ENCODE measurements around the gene LIM2.

LIM2 gene

GRCh38 chr19:51389143-51389542 is 1.4 kb upstream of the LIM2 start:
- no peaks in the 10 kb centered on the region for H3K36me3 ChIP-seq (ENCODE audit: control insufficient read depth in 4 of 4, insufficient read depth in 4 of 4, low read length in 3 of 4)
- POLR2A ChIA-PET, result no interaction called here
- WGBS (ENCODE audit: insufficient coverage), result 96% methylated on average over 8 of the region's 14 CpGs
- H3K4me1 ChIP-seq (ENCODE audit: control extremely low read depth in 1 of 4, control insufficient read depth in 4 of 4, insufficient read depth in 4 of 4, low read length in 3 of 4), result peaks cover 0 to 17% (median 13%) of the 10 kb centered on the region in 4 experiments
- no peak for DNase-seq
- CTCF ChIA-PET, result interaction anchor here (0.9 to 1.6 kb wide), 3 partner anchors 10 to 49 kb away, joined by 3 to 5 read pairs (median 4); no protein-coding TSS in a partner anchor
- no peak overlapping the region for H3K4me3 ChIP-seq (ENCODE audit: control insufficient read depth in 1 of 7, extremely low read depth in 1 of 7, insufficient read depth in 4 of 7, low read depth in 2 of 7, low read length in 6 of 7)
- no peaks in the 10 kb centered on the region for H3K27me3 ChIP-seq (replicated peaks in 2 of 5; ENCODE audit: control insufficient read depth in 4 of 5, insufficient read depth in 5 of 5, low read length in 4 of 5)
- H3K27ac ChIP-seq (ENCODE audit: insufficient read depth in 1 of 2, low read depth in 1 of 2, low read length in 2 of 2, poor library complexity in 1 of 2, severe bottlenecking in 2 of 2), result no peak overlapping the region
- H3K9me3 ChIP-seq (ENCODE audit: control extremely low read depth in 1 of 5, control insufficient read depth in 4 of 5, insufficient read depth in 2 of 5, low read depth in 1 of 5, low read length in 4 of 5), result no peaks in the 10 kb centered on the region

GRCh38 chr19:51386882-51387520 is 773 bp downstream of the LIM2 start:
- no peaks in the 10 kb centered on the region for H3K9me3 ChIP-seq (ENCODE audit: control extremely low read depth in 1 of 5, control insufficient read depth in 4 of 5, insufficient read depth in 2 of 5, low read depth in 1 of 5, low read length in 4 of 5)
- CTCF ChIA-PET, result no interaction called here
- no peaks in the 10 kb centered on the region for H3K27me3 ChIP-seq (replicated peaks in 2 of 5; ENCODE audit: control insufficient read depth in 4 of 5, insufficient read depth in 5 of 5, low read length in 4 of 5)
- peaks cover 0 to 12% (median 7%) of the 10 kb centered on the region in 4 experiments for H3K4me1 ChIP-seq (ENCODE audit: control extremely low read depth in 1 of 4, control insufficient read depth in 4 of 4, insufficient read depth in 4 of 4, low read length in 3 of 4)
- DNase-seq, result no peak
- POLR2A ChIA-PET, result no interaction called here
- no peak overlapping the region for H3K27ac ChIP-seq (ENCODE audit: insufficient read depth in 1 of 2, low read depth in 1 of 2, low read length in 2 of 2, poor library complexity in 1 of 2, severe bottlenecking in 2 of 2)
- no peaks in the 10 kb centered on the region for H3K36me3 ChIP-seq (ENCODE audit: control insufficient read depth in 4 of 4, insufficient read depth in 4 of 4, low read length in 3 of 4)
- 97% methylated on average over 14 of the region's 14 CpGs for WGBS (ENCODE audit: insufficient coverage)
- H3K4me3 ChIP-seq (ENCODE audit: control insufficient read depth in 1 of 7, extremely low read depth in 1 of 7, insufficient read depth in 4 of 7, low read depth in 2 of 7, low read length in 6 of 7), result no peak overlapping the region

- H3K9me3 ChIP-seq (ENCODE audit: control extremely low read depth in 1 of 5, control insufficient read depth in 4 of 5, insufficient read depth in 2 of 5, low read depth in 1 of 5, low read length in 4 of 5), result peaks cover 0 to 4% (median 0%) of the 10 kb centered on the region in 5 experiments
- CTCF ChIA-PET, result no interaction called here
- 100% methylated on average over 4 of the region's 4 CpGs for WGBS (ENCODE audit: insufficient coverage)
- POLR2A ChIA-PET, result interaction anchor here (0.6 kb wide), 1 partner anchor 9 kb away, joined by 4 read pairs; the partner anchor contains the start of gene C19orf84
- no peak overlapping the region for H3K27ac ChIP-seq (ENCODE audit: insufficient read depth in 1 of 2, low read depth in 1 of 2, low read length in 2 of 2, poor library complexity in 1 of 2, severe bottlenecking in 2 of 2)
- H3K36me3 ChIP-seq (ENCODE audit: control insufficient read depth in 4 of 4, insufficient read depth in 4 of 4, low read length in 3 of 4), result no peaks in the 10 kb centered on the region
- peaks cover 0 to 6% (median 2%) of the 10 kb centered on the region in 4 experiments for H3K4me1 ChIP-seq (ENCODE audit: control extremely low read depth in 1 of 4, control insufficient read depth in 4 of 4, insufficient read depth in 4 of 4, low read length in 3 of 4)
- no peak overlapping the region for H3K4me3 ChIP-seq (ENCODE audit: control insufficient read depth in 1 of 7, extremely low read depth in 1 of 7, insufficient read depth in 4 of 7, low read depth in 2 of 7, low read length in 6 of 7)
- DNase-seq, result no peak
- no peaks in the 10 kb centered on the region for H3K27me3 ChIP-seq (replicated peaks in 2 of 5; ENCODE audit: control insufficient read depth in 4 of 5, insufficient read depth in 5 of 5, low read length in 4 of 5)
These were observed 5.8 kb downstream of the LIM2 start for GRCh38 chr19:51382004-51382403.

GRCh38 chr19:51380379-51380778 is 7.4 kb downstream of the LIM2 start:
- H3K4me1 ChIP-seq (ENCODE audit: control extremely low read depth in 1 of 4, control insufficient read depth in 4 of 4, insufficient read depth in 4 of 4, low read length in 3 of 4), result peaks cover 2 to 22% (median 17%) of the 10 kb centered on the region in 4 experiments
- WGBS (ENCODE audit: insufficient coverage), result 97% methylated on average over 5 of the region's 9 CpGs
- POLR2A ChIA-PET, result no interaction called here
- H3K4me3 ChIP-seq (ENCODE audit: control insufficient read depth in 1 of 7, extremely low read depth in 1 of 7, insufficient read depth in 4 of 7, low read depth in 2 of 7, low read length in 6 of 7), result no peak overlapping the region
- H3K36me3 ChIP-seq (ENCODE audit: control insufficient read depth in 4 of 4, insufficient read depth in 4 of 4, low read length in 3 of 4), result no peaks in the 10 kb centered on the region
- no peaks in the 10 kb centered on the region for H3K27me3 ChIP-seq (replicated peaks in 2 of 5; ENCODE audit: control insufficient read depth in 4 of 5, insufficient read depth in 5 of 5, low read length in 4 of 5)
- H3K27ac ChIP-seq (ENCODE audit: insufficient read depth in 1 of 2, low read depth in 1 of 2, low read length in 2 of 2, poor library complexity in 1 of 2, severe bottlenecking in 2 of 2), result no peak overlapping the region
- H3K9me3 ChIP-seq (ENCODE audit: control extremely low read depth in 1 of 5, control insufficient read depth in 4 of 5, insufficient read depth in 2 of 5, low read depth in 1 of 5, low read length in 4 of 5), result peaks cover 0 to 4% (median 0%) of the 10 kb centered on the region in 5 experiments
- no peak for DNase-seq
- CTCF ChIA-PET, result interaction anchor here (1.3 kb wide), 2 partner anchors 10 to 11 kb away, joined by 3 read pairs; partner anchors contain the start of genes C19orf84 and CLDND2

- peaks cover 5 to 49% (median 37%) of the 10 kb centered on the region in 4 experiments for H3K4me1 ChIP-seq (ENCODE audit: control extremely low read depth in 1 of 4, control insufficient read depth in 4 of 4, insufficient read depth in 4 of 4, low read length in 3 of 4)
- no peak overlapping the region for H3K4me3 ChIP-seq (ENCODE audit: control insufficient read depth in 1 of 7, extremely low read depth in 1 of 7, insufficient read depth in 4 of 7, low read depth in 2 of 7, low read length in 6 of 7)
- ChIA-PET POLR2A (no interaction called here), CTCF (interaction anchor here (0.5 to 1.1 kb wide), 3 partner anchors 11 to 61 kb away, joined by 3 to 4 read pairs (median 3); no protein-coding TSS in a partner anchor)
- H3K9me3 ChIP-seq (ENCODE audit: control extremely low read depth in 1 of 5, control insufficient read depth in 4 of 5, insufficient read depth in 2 of 5, low read depth in 1 of 5, low read length in 4 of 5), result peaks cover 0 to 4% (median 0%) of the 10 kb centered on the region in 5 experiments
- H3K27ac ChIP-seq (ENCODE audit: insufficient read depth in 1 of 2, low read depth in 1 of 2, low read length in 2 of 2, poor library complexity in 1 of 2, severe bottlenecking in 2 of 2), result no peak overlapping the region
- WGBS (ENCODE audit: insufficient coverage), result 100% methylated on average over 2 of the region's 2 CpGs
- H3K27me3 ChIP-seq (replicated peaks in 2 of 5; ENCODE audit: control insufficient read depth in 4 of 5, insufficient read depth in 5 of 5, low read length in 4 of 5), result no peaks in the 10 kb centered on the region
- H3K36me3 ChIP-seq (ENCODE audit: control insufficient read depth in 4 of 4, insufficient read depth in 4 of 4, low read length in 3 of 4), result no peaks in the 10 kb centered on the region
- no peak for DNase-seq
These were observed 10.4 kb downstream of the LIM2 start for GRCh38 chr19:51377422-51377821.

GRCh38 chr19:51375504-51376221 is 12.1 kb downstream of the LIM2 start:
- POLR2A ChIA-PET, result no interaction called here
- Histone ChIP-seq H3K27ac (ENCODE audit: insufficient read depth in 1 of 2, low read depth in 1 of 2, low read length in 2 of 2, poor library complexity in 1 of 2, severe bottlenecking in 2 of 2) (no peak overlapping the region), H3K27me3 (replicated peaks in 2 of 5; ENCODE audit: control insufficient read depth in 4 of 5, insufficient read depth in 5 of 5, low read length in 4 of 5) (no peaks in the 10 kb centered on the region), H3K4me1 (ENCODE audit: control extremely low read depth in 1 of 4, control insufficient read depth in 4 of 4, insufficient read depth in 4 of 4, low read length in 3 of 4) (peaks cover 6 to 67% (median 53%) of the 10 kb centered on the region in 4 experiments), H3K4me3 (ENCODE audit: control insufficient read depth in 1 of 7, extremely low read depth in 1 of 7, insufficient read depth in 4 of 7, low read depth in 2 of 7, low read length in 6 of 7) (peak overlapping the region in 3 of 7 experiments; percentile 6 to 32 (median 7)), H3K36me3 (ENCODE audit: control insufficient read depth in 4 of 4, insufficient read depth in 4 of 4, low read length in 3 of 4) (no peaks in the 10 kb centered on the region), H3K9me3 (ENCODE audit: control extremely low read depth in 1 of 5, control insufficient read depth in 4 of 5, insufficient read depth in 2 of 5, low read depth in 1 of 5, low read length in 4 of 5) (no peaks in the 10 kb centered on the region)
- CTCF ChIA-PET, result interaction anchor here (1.0 to 1.8 kb wide), 2 partner anchors 12 to 22 kb away, joined by 3 to 6 read pairs; no protein-coding TSS in a partner anchor
- 13% methylated on average over 4 of the region's 11 CpGs for WGBS (ENCODE audit: insufficient coverage)
- peak in 2 of 3 donors; percentile 67 to 74 for DNase-seq

All from common myeloid progenitor, CD34-positive (primary cell).